ENCODE data around the gene PLEKHG3.

PLEKHG3 gene

DNA sequence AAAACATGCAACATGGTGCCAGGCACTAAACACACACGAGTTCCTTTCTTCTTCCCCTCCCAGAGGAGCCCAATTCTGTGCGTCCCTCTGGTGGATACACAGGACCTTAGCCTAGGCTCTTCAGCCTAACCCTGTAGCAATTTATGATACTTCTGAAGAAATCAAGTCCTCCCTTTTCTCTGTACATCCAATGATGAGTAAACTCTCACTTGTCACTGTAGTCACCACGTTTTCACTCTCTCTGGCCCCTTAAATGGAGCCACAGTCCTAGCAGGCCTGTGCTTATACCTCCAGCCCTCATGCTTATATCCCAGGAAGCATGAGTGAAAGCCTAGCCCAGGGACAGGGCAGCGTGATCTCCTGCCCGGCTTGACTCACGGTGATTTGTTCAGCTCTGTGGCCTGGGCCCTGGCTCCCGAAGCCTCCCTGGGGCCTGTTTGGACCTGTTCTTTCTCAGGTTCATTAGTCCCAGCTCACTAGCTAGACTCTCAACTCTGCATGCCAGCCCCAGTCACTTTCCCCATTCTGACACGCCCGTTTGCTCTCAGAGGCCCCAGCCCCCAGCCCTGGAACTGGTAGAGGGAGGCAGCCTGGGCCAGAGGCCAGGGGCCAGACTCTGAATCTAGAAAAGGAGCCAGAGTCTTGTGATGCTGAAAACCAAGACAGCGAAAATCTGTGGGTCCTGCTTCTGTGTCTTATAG, 24.1 kb upstream of the PLEKHG3 start:
- DNase-seq (ENCODE audit: low read depth, low spot score), result no peak
- no peak overlapping the region for H3K4me3 ChIP-seq (ENCODE audit: low read depth, low read length)
- TF ChIP-seq, protein P1, sequence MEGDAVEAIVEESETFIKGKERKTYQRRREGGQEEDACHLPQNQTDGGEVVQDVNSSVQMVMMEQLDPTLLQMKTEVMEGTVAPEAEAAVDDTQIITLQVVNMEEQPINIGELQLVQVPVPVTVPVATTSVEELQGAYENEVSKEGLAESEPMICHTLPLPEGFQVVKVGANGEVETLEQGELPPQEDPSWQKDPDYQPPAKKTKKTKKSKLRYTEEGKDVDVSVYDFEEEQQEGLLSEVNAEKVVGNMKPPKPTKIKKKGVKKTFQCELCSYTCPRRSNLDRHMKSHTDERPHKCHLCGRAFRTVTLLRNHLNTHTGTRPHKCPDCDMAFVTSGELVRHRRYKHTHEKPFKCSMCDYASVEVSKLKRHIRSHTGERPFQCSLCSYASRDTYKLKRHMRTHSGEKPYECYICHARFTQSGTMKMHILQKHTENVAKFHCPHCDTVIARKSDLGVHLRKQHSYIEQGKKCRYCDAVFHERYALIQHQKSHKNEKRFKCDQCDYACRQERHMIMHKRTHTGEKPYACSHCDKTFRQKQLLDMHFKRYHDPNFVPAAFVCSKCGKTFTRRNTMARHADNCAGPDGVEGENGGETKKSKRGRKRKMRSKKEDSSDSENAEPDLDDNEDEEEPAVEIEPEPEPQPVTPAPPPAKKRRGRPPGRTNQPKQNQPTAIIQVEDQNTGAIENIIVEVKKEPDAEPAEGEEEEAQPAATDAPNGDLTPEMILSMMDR (IDR thresholded peaks at IDR 0.05; ENCODE audit: low read depth, low read length), result no peak
- in situ Hi-C loops (cut with HindIII; ENCODE audit: low sequenced_read_pairs), result no loop called here

DNA sequence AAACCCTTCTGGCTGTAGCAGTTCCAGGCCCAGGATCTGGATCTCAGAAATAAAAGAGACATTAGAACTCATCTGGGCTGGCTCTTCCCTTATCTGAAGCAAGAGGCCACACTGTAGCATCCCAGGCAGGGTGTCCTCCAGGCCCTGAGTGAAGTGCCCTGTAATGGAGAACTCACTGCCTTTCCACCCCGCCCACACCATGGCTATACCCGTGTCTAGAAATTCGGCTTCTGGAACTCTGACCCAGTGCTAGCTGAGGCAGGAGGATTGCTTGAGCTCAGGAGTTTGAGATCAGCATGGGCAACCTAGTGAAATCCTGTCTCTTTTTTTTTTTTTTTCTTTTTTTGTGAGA, 23.5 kb upstream of the PLEKHG3 start:
- no peak overlapping the region for H3K4me3 ChIP-seq (ENCODE audit: low read depth, low read length)
- TF ChIP-seq, protein P1 (IDR thresholded peaks at IDR 0.05; ENCODE audit: low read depth, low read length), result no peak
- in situ Hi-C loops (cut with HindIII; ENCODE audit: low sequenced_read_pairs), result no loop called here

DNA sequence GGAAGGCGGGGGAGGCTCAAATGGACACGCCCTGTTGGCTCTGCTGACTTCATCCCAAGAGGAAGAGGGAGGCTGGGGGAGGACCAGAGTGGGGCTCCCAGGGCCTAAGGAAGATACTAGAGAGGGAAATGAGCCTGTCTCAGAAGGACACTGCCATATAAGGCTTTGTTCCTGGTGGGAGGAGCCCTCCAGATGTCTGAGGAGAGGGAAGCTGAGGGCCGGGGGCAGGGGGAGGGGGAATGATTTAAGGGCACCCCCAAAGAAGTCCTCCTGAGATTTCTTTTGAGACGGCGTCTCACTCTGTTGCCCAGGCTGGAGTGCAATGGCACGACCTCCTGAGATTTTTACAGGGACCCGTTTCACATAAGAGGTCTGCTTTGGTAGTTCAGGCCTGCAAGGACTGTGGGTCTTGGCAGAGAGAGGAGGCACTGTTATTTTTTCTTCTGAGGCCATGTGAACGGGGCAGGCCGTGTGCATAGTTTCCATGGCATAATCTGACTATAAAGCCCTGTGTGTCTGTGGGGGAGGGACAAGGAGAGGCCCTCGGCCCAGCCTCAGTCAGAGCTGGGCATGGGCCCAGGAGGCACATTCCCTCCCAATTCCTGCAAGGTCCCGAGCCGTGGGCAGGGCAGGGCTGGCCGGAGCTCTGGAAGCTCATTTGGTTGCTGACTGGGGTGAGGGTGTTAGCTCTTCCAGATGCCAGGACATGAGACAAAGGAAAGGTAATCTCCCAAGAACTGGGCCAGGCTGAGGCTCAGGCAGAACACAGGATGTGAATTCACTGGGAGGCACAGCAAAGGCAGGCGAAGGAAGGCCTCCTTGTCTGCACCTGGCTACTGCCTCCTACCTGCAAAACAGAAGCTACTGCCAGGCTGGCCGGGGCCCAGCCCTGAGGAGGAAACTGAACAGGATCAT, 22.2 kb upstream of the PLEKHG3 start:
- no peak overlapping the region for H3K4me3 ChIP-seq (ENCODE audit: low read depth, low read length)
- DNase-seq (ENCODE audit: low read depth, low spot score), result peak; percentile 62
- in situ Hi-C loops (cut with HindIII; ENCODE audit: low sequenced_read_pairs), result no loop called here
- TF ChIP-seq, protein P1 (IDR thresholded peaks at IDR 0.05; ENCODE audit: low read depth, low read length), result no peak

More for the DNA sequence above, 23.5 kb upstream of the PLEKHG3 start:
- DNase-seq (ENCODE audit: low read depth, low spot score), result no peak

DNA sequence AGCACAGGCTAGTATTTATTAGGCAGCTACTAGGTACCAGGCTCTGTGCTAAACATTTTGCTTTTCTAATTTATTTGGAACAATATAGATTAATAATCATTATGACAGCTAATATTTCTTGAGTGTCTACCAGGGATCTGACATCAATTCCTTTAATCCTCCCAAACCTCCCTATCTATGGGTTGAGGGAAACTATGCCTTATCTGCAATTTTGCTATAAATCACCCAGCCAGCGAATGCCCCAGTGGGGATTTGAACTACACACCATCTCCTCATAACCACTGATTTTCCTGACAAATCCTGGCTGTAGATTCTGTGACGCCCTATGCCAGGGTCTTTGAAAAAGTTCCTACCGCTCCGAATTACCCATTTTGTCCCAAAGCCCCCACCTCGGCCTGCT, 21.4 kb upstream of the PLEKHG3 start:
- no peak for DNase-seq (ENCODE audit: low read depth, low spot score)
- in situ Hi-C loops (cut with HindIII; ENCODE audit: low sequenced_read_pairs), result no loop called here
- H3K4me3 ChIP-seq (ENCODE audit: low read depth, low read length), result no peak overlapping the region
- TF ChIP-seq, protein P1 (IDR thresholded peaks at IDR 0.05; ENCODE audit: low read depth, low read length), result no peak

DNA sequence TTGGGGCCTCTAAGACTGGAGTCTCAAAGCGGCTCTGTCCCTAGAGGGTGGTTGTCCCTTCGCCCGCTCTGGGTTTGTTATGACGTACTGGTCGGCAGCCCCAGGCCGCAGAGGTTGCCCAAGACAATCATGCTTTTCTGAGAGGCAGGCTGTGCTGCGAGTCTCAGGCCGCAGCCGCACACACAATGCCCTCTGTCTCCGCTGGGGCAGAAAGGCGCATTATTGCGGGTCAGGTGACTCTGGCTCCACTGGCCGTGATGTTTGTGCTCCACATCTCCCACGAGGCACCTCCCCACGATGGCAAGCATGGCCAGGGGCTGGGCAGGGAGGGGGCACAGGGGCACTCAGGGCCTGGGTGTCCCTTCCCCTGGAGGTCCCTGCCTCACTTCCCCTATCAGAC, 21.0 kb upstream of the PLEKHG3 start:
- H3K4me3 ChIP-seq (ENCODE audit: low read depth, low read length), result no peak overlapping the region
- in situ Hi-C loops (cut with HindIII; ENCODE audit: low sequenced_read_pairs), result no loop called here
- DNase-seq (ENCODE audit: low read depth, low spot score), result no peak
- TF ChIP-seq, protein P1 (IDR thresholded peaks at IDR 0.05; ENCODE audit: low read depth, low read length), result no peak

DNA sequence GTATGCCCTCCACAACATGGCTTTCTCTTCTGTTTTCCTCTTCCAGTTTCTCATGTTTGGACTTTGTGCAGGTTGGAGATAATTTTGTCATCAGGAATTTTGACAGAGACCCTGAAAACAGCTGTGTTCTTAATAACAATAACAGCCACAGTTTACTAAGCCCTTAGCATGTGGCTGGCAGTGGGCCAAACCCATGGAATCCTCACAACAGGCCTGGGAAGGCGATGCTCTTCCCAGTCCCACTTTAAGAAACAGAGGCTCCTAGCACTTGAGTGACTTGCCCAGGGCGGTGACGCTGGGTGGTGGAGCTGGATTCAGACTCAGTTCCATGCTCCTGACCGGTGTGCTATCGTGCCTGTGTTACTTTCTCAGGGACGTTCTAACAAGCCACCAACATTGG, 20.1 kb upstream of the PLEKHG3 start:
- no peak for DNase-seq (ENCODE audit: low read depth, low spot score)
- in situ Hi-C loops (cut with HindIII; ENCODE audit: low sequenced_read_pairs), result no loop called here

More for the DNA sequence above, 20.1 kb upstream of the PLEKHG3 start:
- TF ChIP-seq, protein P1 (IDR thresholded peaks at IDR 0.05; ENCODE audit: low read depth, low read length), result no peak
- H3K4me3 ChIP-seq (ENCODE audit: low read depth, low read length), result no peak overlapping the region
